Inferior parietal cortex (tissue), 1 donor: ENCODE measurements around the gene SLC6A18.
"Not testable (repeated sequence)": the region's sequence is repeated elsewhere in the genome, so short reads cannot be mapped to it uniquely, and the experiment has no call there.

ENCODE experiments used
- DNase-seq: peaks from one replicate; pipeline ENCODE4 v3.0.0-alpha.2; 2016; ENCODE audit errors: extremely low spot score

Gene SLC6A18

GRCh38 chr5:1275397-1276391 is 50.5 kb downstream of the SLC6A18 start:
- not testable (repeated sequence) for DNase-seq

GRCh38 chr5:1276930-1277329 is 51.7 kb downstream of the SLC6A18 start:
- DNase-seq = no peak

- no peak for DNase-seq
Measured at GRCh38 chr5:1277331-1277730, 52.1 kb downstream of the SLC6A18 start.

- no peak for DNase-seq
Measured at GRCh38 chr5:1277781-1278180, 52.6 kb downstream of the SLC6A18 start.

GRCh38 chr5:1278216-1278615 is 53.0 kb downstream of the SLC6A18 start:
- no peak for DNase-seq

GRCh38 chr5:1278656-1279442 is 53.7 kb downstream of the SLC6A18 start:
- no peak for DNase-seq

- no peak for DNase-seq
Measured at GRCh38 chr5:1279443-1280151, 54.4 kb downstream of the SLC6A18 start.

GRCh38 chr5:1280177-1281037 is 55.2 kb downstream of the SLC6A18 start:
- no peak for DNase-seq

- no peak for DNase-seq
Measured at GRCh38 chr5:1281038-1281882, 56.1 kb downstream of the SLC6A18 start.

- no peak for DNase-seq
Measured at GRCh38 chr5:1282131-1282992, 57.2 kb downstream of the SLC6A18 start.

GRCh38 chr5:1282993-1283728 is 58.0 kb downstream of the SLC6A18 start:
- DNase-seq = not testable (repeated sequence)

GRCh38 chr5:1283729-1284041 is 58.5 kb downstream of the SLC6A18 start:
- not testable (repeated sequence) for DNase-seq

GRCh38 chr5:1284336-1284970 is 59.3 kb downstream of the SLC6A18 start:
- not testable (repeated sequence) for DNase-seq

GRCh38 chr5:1285141-1285540 is 60.0 kb downstream of the SLC6A18 start:
- DNase-seq = no peak

GRCh38 chr5:1285883-1286291 is 60.7 kb downstream of the SLC6A18 start:
- no peak for DNase-seq

GRCh38 chr5:1288439-1289335 is 63.5 kb downstream of the SLC6A18 start:
- DNase-seq = no peak

- not testable (repeated sequence) for DNase-seq
Measured at GRCh38 chr5:1289559-1289958, 64.4 kb downstream of the SLC6A18 start.
